GM18861 (cell line): ENCODE data around the gene DEFB125.
"Not testable (repeated sequence)": the region's sequence is repeated elsewhere in the genome, so short reads cannot be mapped to it uniquely, and the experiment has no call there.

Experiments
- ATAC-seq: cut with Tn5 transposase; IDR thresholded peaks from one replicate; pipeline ENCODE4 v1.9.1; 2021; ENCODE audit not compliant: unreplicated experiment

DEFB125 gene, protein sequence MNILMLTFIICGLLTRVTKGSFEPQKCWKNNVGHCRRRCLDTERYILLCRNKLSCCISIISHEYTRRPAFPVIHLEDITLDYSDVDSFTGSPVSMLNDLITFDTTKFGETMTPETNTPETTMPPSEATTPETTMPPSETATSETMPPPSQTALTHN

DNA sequence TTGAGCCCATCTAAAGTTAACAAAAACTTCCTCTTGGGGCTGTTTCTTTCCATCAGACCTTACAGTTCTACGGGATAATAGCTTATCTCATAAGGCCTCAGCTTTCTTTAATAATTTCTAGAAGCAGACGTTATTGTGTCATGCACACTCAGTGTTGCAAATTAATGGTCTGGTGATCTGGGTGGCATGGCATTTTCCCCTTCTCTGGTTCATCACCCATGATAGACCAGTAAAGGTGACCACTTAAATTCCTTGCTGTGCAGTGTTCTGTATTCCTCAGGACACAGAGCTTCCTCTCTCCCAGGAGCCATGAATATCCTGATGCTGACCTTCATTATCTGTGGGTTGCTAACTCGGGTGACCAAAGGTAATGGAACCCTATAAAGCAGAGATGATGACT is at the start of gene DEFB125:
Gene DEFB125 (plus strand): TSS at position 272 of the 400 bp plus-strand sequence. CDS start 38 bp downstream, at position 310.
- ATAC-seq, result no peak

DNA sequence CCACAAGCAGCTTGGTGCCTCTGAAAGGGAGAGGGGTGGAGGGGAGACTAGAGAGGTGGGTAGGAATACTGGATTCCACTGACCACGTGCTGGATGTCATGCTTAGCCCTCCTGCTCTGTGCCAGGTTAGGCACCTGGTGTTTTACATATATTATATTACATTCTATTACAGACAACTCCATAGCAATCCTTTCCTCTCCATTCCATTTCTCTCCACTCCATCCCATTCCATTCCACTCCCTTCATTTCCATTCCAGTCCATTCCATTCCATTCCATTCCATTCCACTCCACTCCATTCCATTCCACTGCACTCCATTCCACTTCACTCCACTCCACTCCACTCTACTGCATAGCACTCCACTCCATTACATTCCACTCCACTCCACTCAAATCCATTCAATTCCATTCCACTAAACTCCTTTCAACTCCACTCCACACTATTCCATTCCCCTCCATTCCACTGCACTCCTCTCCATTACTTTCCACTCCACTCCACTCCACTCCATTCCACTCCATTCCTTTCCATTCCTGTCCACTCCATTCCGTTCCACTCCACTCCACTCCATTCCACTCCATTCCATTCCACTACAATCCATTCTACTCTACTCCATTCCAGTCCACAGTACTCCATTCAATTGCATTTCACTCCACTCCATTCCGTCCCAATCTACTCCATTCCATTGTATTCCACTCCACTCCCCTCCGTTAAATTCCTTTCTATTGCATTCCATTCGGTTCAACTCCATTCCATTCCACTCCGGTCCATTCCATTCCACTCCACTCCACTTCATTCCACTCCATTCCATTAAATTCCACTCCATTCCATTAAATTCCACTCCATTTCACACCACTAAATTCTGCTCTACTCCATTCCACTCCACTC is 27.2 kb upstream of the DEFB125 start:
- ATAC-seq, result no peak

DNA sequence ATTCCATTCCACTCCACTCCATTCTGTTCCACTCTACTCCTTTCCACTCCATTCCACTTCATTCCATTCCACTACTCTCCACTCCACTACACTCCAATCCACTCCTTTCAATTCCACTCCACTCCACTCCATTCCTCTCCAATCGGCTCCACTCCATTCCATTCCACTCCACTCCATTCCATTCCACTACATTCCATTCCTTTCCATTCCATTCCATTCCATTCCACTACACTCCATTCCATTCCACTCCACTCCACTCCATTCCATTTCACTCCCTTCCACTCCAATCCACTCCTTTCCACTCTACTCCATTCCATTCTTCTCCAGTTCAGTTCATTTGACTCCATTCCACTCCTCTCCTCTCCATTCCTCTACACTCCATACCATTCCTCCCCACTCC is 26.2 kb upstream of the DEFB125 start:
- ATAC-seq, result no peak

DNA sequence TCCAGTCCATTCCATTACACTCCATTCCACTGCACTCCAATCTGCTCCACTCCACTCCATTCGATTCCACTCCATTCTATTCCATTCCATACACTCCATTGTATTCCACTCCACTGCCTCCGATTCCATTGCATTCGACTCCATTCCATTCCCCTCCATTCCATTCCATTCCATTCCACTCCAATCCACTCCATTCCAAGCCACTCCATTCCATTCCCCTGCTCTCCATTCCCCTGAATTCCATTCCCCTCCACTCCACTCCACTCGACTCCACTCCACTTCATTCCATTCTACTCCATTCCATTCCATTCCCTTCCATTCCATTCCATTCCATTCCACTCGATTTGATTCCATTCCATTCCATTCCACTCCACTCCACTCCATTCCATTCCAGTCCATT is 25.7 kb upstream of the DEFB125 start:
- no peak for ATAC-seq

DNA sequence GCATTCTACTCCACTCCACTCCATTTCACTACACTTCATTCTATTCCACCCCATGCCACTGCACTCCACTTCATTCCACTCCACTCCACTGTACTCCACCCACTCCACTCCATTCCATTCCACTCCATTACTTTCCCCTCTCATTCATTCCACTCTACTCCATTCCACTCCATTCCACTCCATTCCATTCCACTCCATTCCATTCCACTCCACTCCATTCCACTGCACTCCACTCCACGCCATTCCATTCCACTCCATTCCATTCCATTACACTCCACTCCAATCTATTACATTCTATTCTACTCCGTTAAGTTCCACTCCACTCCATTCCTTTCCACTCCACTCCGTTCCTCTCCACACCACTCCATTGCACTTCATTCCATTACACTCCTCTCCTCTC is 25.0 kb upstream of the DEFB125 start:
- no peak for ATAC-seq

DNA sequence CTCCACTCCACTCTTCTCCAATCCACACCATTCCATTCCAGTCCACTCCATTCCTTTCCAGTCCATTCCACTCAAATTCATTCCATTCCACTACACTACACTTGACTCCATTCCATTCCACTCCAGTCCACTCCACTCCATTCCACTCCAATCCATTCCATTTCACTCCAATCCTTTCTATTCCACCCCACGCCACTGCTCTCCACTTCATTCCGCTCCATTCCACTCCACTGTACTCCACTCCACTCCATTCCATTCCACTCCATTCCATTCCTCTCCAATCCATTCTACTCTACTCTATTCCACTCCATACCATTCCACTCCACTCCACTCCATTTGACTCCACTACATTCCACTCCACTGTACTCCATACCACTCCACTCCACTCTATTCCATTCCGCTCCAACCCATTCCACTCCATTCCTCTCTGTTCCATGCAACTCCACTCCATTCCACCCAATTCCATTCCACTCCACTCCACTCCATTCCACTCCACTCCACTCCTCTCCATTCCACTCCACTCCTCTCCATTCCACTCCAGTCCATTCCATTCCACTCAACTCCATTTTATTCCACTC is 23.4 kb upstream of the DEFB125 start:
- no peak for ATAC-seq

DNA sequence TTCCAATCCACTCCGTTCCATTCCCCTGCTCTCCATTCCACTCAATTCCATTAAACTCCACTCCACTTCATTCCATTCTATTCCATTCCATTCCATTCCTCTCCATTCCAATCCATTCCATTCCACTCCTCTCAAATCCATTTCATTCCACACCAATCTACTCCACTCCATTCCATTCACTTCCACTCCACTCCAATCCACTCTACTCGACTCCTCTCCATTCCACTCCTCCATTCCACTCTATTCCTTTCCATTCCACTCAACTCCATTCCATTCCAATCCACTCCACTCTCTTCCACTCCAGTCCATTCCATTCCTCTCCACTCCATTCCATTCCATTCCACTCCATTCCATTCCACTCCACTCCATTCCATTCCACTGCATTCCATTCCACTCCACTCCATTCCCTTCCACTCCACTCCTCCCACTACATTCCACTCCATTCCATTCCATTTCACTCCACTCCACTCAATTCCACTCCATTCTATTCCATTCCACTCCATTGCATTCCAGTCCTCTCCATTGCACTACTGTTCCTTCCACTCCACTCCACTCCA is 22.6 kb upstream of the DEFB125 start:
- no peak for ATAC-seq

DNA sequence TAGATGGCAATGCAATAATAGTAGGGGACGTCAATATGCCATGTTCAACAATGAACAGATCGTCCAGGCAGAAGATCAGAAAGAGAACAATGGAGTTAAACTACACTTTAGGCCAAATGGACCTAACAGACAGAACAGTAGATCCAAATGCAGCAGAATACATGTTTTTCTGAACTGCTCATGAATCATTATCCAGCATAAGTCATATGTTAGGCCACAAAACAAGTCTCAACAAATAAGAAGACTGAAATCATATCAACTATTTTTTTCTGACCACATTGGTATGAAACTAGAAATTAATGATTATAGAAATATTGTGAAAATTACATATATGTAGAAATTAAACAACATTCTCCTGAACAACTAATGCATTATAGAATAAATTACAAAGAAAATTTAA is 10.2 kb upstream of the DEFB125 start:
- no peak for ATAC-seq

DNA sequence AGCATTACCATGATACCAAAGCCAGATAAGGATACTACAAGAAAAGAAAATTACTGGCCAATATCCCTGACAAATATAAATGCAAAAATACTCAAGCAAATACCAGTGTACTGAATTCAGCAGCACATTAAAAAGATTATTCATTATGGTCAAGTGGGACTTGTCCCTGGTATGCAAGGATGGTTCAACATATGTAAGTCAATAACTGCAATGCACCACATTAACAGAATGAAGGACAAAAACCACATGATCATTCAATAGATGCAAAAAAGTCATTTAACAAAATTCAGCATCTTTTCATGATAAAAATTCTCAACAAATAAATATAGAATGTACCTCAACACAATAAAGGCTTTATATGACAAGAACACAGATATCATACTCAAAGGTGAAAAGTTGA is 9.1 kb upstream of the DEFB125 start:
- ATAC-seq, result no peak

DNA sequence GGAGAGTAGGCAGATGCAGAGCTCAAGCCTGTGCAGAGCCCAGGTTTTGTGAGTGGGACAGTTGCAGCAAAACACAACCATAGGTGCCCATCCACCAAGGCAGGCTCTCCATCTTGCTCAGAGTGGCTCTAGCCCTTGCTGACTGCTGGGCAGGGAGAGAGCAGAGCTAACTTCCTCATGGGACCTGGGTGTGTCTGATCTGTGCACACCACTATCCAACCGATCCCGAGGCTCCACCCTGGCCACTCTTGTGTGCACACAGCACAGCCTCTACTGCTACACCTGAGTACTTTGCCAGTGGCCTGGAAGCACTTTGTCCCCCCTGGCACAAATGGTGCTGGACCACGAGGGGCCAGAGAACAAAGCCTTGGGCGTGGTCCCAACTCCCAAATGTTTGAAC is 7.9 kb upstream of the DEFB125 start:
- ATAC-seq, result no peak

DNA sequence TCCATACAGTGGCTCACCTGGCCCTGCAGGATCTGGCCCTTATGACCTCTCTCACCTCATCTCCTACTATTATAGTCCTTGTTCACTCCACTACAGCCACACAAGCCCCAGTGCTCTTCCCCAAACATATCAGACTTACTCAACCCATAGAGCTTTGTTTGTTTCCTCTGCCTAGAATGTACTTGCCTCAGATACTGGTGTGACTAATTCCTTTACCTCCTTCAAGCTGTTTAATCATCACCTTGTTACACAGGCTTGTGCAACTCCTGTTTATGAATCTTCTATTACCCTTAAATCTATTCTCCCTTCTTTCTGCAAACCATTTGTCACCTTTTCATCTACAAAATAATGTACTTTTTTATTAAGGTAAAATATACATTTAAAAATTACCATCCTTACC is 3.2 kb downstream of the DEFB125 start:
- no peak for ATAC-seq

DNA sequence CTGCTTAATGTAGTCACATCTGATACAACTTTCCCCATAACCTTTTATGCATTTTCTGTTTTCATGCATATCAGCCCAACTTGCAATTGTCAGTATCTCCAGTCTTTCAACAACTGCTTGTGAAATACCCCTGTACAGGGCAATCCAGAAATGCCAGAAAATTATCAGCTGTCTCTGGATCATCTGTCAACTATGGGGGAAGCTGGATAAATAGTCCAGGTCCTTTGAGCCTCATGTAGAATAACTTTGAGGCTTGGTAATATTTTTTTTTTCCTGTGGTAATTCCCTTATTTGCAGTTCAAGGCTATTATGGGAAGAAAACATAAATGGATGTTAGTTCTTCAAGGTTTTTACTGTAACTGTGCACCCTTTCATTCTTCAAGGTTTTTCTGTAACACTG is 6.2 kb downstream of the DEFB125 start:
- ATAC-seq, result no peak

DNA sequence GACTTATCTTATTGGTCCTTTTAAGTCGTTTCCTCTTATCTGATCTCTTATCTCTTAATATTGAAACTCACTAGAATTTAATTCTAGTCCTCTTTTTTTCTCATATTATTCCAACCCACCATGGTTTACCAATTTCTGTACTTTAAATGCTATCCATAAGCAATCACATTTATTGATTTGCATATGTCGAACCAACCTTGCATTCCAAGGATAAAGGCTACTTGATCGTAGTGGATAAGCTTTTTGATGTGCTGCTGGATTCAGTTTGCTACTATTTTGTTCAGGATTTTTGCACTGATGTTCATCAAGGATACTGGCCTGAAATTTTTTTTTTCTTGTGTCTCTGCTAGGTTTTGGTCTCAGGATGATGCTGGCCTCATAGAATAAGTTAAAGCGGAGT is 7.7 kb downstream of the DEFB125 start:
- ATAC-seq, result no peak

DNA sequence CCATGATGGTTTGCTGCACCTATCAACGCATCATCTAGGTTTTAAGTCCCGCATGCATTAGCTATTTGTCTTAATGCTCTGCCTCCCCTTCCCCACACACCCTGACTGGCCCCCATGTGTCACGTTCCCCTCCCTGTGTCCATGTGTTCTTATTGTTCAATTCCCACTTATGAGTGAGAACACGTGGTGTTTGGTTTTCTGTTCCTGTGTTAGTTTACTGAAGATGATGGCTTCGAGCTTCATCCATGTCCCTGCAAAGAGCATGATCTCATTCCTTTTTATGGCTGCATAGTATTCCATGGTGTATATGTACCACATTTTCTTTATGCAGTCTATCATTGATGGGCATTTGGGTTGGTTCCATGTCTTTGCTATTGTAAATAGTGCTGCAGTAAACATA is 10.2 kb downstream of the DEFB125 start:
- not testable (repeated sequence) for ATAC-seq

DNA sequence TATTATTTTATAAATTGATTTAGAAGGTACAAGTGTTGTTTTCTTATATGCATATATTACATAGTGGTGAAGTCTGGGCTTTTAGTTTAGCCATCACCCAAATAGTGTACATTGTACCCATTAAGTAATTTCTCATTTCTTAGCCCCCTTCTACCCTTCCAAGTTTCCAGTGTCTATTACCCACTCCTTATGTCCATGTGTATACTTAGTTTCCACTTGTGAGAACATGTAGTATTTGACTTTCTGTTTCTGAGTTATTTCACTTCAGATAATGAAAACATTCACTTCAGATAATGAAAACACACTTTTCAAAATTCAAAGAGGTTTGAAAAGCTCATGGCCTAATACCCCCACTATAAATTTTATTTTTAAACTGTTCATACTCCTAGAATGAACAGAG is 14.5 kb downstream of the DEFB125 start:
- no peak for ATAC-seq

DNA sequence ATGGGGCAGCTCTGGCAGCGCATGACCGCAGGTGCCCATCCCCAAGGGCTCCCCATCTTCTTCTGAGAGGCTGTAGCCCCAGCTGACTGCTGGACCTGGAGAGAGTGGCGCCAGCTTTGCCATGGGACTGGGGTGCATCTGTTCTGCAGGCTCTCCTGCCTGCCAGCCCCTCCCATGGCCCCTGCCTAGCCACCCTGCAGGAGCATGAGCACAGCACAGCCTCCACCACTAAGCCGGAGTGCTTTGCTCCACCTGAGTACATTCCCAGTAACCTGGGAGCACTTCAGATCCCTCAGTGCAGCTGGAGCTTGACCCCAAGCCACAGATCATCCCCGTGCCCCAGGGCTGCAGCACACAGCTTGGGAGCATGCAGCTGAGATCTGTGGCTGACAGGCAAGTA is 16.0 kb downstream of the DEFB125 start:
- ATAC-seq, result no peak

DNA sequence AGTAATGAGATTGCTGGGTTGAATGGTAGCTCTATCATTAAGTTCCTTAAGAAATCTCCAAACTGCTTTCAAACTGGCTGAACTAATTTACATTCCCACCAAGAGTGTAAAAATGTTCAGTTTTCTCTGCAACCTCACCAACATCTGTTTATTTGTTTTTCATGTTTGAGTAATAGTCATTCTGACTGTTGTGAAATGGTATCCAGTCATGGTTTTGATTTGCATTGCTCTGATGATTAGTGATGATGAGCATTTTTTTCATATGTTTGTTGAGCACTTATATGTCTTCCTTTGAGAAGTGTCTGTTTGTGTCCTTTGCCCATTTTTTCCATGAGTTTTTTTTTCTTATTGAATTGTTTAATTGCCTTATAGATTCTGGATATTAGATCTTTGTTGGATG is 24.9 kb downstream of the DEFB125 start:
- no peak for ATAC-seq

DNA sequence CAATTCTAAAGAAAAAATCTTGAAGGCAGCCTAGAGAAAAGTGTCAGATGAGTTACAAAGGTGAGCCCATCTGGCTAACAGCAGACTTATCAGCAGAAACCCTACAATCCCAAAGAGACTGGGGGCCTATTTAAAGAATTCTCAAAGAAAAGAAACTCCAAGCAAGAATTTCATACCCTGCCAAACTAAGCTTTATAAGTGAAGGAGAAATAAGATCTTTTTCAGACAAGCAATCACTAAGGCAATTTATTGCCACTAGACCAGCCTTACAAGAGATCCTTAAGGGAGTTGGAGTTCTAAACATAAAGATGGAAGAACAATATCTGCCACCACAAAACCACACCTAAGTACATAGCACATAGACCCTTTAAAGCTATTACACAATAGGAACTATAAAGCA is 30.0 kb downstream of the DEFB125 start:
- no peak for ATAC-seq

DNA sequence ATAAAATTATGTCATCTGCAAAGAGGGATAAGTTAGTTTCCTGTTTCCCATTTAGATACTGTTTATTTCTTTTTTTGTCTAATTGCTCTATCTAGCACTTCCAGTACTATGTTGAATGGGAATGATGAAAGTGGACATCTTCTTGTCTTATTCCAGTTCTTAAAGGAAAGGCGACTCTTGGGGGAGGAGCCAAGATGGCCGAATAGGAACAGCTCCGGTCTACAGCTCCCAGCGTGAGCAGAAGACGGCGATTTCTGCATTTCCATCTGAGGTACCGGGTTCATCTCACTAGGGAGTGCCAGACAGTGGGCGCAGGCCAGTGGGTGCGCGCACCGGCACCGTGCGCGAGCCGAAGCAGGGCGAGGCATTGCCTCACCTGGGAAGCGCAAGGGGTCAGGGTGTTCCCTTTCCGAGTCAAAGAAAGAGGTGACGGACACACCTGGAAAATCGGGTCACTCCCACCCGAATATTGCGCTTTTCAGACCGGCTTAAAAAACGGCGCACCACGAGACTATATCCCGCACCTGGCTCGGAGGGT is 42.4 kb downstream of the DEFB125 start:
- ATAC-seq, result not testable (repeated sequence)

DNA sequence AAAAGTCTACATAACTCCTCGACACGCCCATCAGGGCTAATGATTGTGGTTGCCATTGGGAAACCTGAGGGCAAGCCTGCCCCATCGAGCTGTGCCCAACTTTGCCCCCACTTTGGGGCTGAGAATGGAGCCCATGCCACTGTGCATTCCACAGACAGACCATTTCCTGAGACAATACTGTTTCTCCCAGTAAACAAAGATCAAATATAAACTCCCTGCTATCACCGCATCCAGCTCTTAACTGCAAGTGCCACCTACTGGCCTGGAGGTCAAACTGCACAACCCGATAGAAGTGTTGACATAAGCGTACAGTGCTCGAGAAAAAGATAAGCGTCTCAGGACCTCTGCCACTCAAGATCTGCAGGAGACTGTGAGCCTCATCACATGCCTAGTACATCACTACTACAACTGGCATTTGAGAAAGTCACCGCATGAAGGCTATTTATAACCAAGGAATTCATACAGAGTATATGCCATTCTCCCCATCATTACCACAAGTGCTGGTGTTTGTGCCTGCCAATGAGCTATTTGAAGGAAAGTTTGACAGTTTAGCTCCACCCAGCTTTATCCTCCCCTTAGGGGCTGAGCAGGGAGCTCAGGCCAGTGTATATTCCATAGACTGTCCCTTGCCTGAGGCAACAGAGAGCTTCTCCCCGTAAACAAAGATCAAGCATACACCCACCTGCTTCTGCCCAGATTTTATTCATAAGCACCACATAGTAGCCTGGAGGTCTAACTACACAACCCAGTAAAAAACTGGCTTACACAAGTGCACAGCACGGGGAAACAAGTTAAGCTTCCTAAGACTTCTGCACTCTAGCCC is 50.4 kb downstream of the DEFB125 start:
- ATAC-seq, result no peak

DNA sequence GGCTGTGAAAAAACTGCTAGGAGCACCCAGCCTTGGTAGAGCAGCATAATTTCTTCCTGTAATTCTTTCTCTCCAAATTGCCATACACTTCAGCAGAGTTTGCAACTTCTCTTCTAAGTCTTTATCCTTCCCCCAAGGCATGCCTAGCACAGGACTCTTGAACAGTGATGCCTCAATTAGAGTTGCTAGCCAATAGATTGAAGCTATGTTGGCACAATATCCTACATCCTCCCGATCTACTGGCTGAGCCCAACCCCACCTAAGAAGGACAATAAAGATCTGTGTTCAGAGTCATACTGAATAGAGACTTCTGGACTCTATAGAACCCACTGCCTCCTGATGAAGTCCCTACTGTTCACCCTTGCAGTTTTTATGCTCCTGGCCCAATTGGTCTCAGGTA is 54.8 kb downstream of the DEFB125 start, which contains the start of gene DEFB126:
Gene DEFB126 (plus strand): TSS at position 301 of the 400 bp plus-strand sequence. CDS start 39 bp downstream, at position 340.
- no peak for ATAC-seq
